GM23338 (cell line): ENCODE results near the gene STRIT1. TPM values are rescaled to one million over a fixed set of nuclear protein-coding genes. Genes with fewer than 3 reads are reported as not detected.
A peak's percentile ranks its signal among the peaks of the same experiment; 100 is the strongest.

Experiments used
- ATAC-seq: fragments of 200-7000 bp; cut with Tn5 transposase; 3 replicates; pipeline ENCODE4 v1.9.1; 2020
- DNase-seq: peaks from one replicate; pipeline ENCODE4 v3.0.0-alpha.2; 2015; ENCODE audit warnings: low spot score
- H2AFZ ChIP-seq: fragments of 200-600 bp; sonication (generic); 2 replicates; pipeline ENCODE4 v1.8.0; 2016; ENCODE audit warnings: antibody characterized with exemption, mild to moderate bottlenecking, moderate library complexity
- H3F3A ChIP-seq: fragments of 200-600 bp; sonication (generic); replicated peaks from 2 replicates; pipeline ENCODE4 v1.8.0; 2017; ENCODE audit warnings: antibody characterized with exemption, mixed run types, low read depth
- H3K27ac ChIP-seq: fragments of 200-600 bp; sonication (generic); 2 replicates; pipeline ENCODE4 v1.6.1; 2016; ENCODE audit warnings: low read depth
- H3K27me3 ChIP-seq: fragments of 200-600 bp; sonication (generic); 2 replicates; pipeline ENCODE4 v1.8.0; 2016; ENCODE audit warnings: mild to moderate bottlenecking, mixed run types, moderate library complexity; ENCODE audit not compliant: insufficient read depth
- H3K36me3 ChIP-seq: fragments of 200-600 bp; sonication (generic); 2 replicates; pipeline ENCODE4 v1.8.0; 2016; ENCODE audit warnings: mild to moderate bottlenecking; ENCODE audit not compliant: insufficient read depth
- H3K4me1 ChIP-seq: fragments of 200-600 bp; sonication (generic); 2 replicates; pipeline ENCODE4 v1.8.0; 2016; ENCODE audit warnings: mild to moderate bottlenecking, moderate library complexity; ENCODE audit not compliant: insufficient read depth
- H3K4me2 ChIP-seq: fragments of 200-600 bp; sonication (generic); 2 replicates; pipeline ENCODE4 v1.7.1; 2017; ENCODE audit warnings: mixed run types
- H3K4me3 ChIP-seq: fragments of 200-600 bp; sonication (generic); 2 replicates; pipeline ENCODE4 v1.6.1; 2016; ENCODE audit warnings: mixed run types
- H3K79me2 ChIP-seq: fragments of 200-600 bp; sonication (generic); replicated peaks from 2 replicates; pipeline ENCODE4 v1.8.0; 2017; ENCODE audit warnings: mild to moderate bottlenecking; ENCODE audit not compliant: insufficient read depth
- H3K9me2 ChIP-seq: fragments of 200-600 bp; sonication (generic); 2 replicates; pipeline ENCODE4 v1.8.0; 2017; ENCODE audit not compliant: insufficient read depth
- H4K20me1 ChIP-seq: fragments of 200-600 bp; sonication (generic); replicated peaks from 2 replicates; pipeline ENCODE4 v1.8.0; 2017; ENCODE audit warnings: mild to moderate bottlenecking; ENCODE audit not compliant: insufficient read depth
- H3K27ac Mint-ChIP-seq: 2 replicates; pipeline ENCODE4 v1.8.0; 2020; ENCODE audit warnings: inconsistent platforms, mild to moderate bottlenecking, moderate library complexity, mixed read lengths
- H3K27me3 Mint-ChIP-seq: 3 replicates; pipeline ENCODE4 v1.8.0; 2022; ENCODE audit warnings: low read depth, mild to moderate bottlenecking, moderate library complexity, mixed read lengths, inconsistent platforms; ENCODE audit not compliant: insufficient read depth, poor library complexity
- H3K36me3 Mint-ChIP-seq: 3 replicates; pipeline ENCODE4 v1.8.0; 2021; ENCODE audit warnings: low read depth, mild to moderate bottlenecking, inconsistent platforms, moderate library complexity, mixed read lengths
- H3K4me1 Mint-ChIP-seq: 3 replicates; pipeline ENCODE4 v1.8.0; 2020; ENCODE audit warnings: mild to moderate bottlenecking, inconsistent platforms, mixed read lengths
- H3K4me3 Mint-ChIP-seq: 3 replicates; pipeline ENCODE4 v1.8.0; 2021; ENCODE audit warnings: moderate library complexity, mild to moderate bottlenecking, inconsistent platforms, mixed read lengths
- H3K9me3 Mint-ChIP-seq: 3 replicates; pipeline ENCODE4 v1.8.0; 2020; ENCODE audit warnings: moderate library complexity, mild to moderate bottlenecking, inconsistent platforms, mixed read lengths
- EZH2 ChIP-seq: fragments of 200-600 bp; sonication (generic); IDR thresholded peaks from one replicate; pipeline ENCODE4 v1.8.0; 2017; ENCODE audit warnings: antibody characterized with exemption, mild to moderate bottlenecking, low read depth; ENCODE audit not compliant: unreplicated experiment
- EZH2phosphoT487 ChIP-seq: fragments of 200-600 bp; sonication (generic); IDR thresholded peaks from one replicate; pipeline ENCODE4 v1.8.1; 2018; ENCODE audit warnings: antibody characterized with exemption; ENCODE audit not compliant: unreplicated experiment
- NANOG ChIP-seq: IDR thresholded peaks from 2 replicates; pipeline ENCODE4 v1.6.1; 2016; ENCODE audit warnings: antibody characterized with exemption, borderline replicate concordance
- ZNF114 ChIP-seq: fragments of 250-450 bp; sonication (Bioruptor Pico); IDR thresholded peaks from 2 replicates; pipeline ENCODE4 v1.5.0; 2020; ENCODE audit warnings: mild to moderate bottlenecking, moderate library complexity
- ZNF331 ChIP-seq: fragments of 250-450 bp; sonication (Bioruptor Pico); IDR thresholded peaks from 2 replicates; pipeline ENCODE4 v1.5.0; 2020; ENCODE audit warnings: low read depth, mild to moderate bottlenecking, moderate library complexity
- polyA plus RNA-seq: library from polyadenylated mRNA; unstranded; fragments of >200 nt; fragmentation: Nextera tagmentation; extraction: Ambion mirVana; gene quantifications from 2 replicates; pipeline ENCODE4 v1.2.1, GENCODE V29; 2016
- total RNA-seq: library from RNA; depleted of rRNA; stranded (reverse); fragments of >200 nt; shearing (Covaris generic); gene quantifications from 2 replicates; pipeline ENCODE4 v1.2.3, GENCODE V29; 2014
- TF ChIP-seq, protein P1 (sequence below): IDR thresholded peaks from one replicate; pipeline ENCODE4 v1.6.1; 2018; ENCODE audit warnings: antibody characterized with exemption; ENCODE audit not compliant: unreplicated experiment
- TF ChIP-seq, protein P2 (sequence below): fragments of 250-450 bp; sonication (Bioruptor Pico); IDR thresholded peaks from 2 replicates; pipeline ENCODE4 v1.5.0; 2020; ENCODE audit warnings: mild to moderate bottlenecking, moderate library complexity

The STRIT1 gene
- total and polyA plus RNA-seq, 2 experiments from 2014 or later = 1.5 to 1.6 TPM

DNA sequence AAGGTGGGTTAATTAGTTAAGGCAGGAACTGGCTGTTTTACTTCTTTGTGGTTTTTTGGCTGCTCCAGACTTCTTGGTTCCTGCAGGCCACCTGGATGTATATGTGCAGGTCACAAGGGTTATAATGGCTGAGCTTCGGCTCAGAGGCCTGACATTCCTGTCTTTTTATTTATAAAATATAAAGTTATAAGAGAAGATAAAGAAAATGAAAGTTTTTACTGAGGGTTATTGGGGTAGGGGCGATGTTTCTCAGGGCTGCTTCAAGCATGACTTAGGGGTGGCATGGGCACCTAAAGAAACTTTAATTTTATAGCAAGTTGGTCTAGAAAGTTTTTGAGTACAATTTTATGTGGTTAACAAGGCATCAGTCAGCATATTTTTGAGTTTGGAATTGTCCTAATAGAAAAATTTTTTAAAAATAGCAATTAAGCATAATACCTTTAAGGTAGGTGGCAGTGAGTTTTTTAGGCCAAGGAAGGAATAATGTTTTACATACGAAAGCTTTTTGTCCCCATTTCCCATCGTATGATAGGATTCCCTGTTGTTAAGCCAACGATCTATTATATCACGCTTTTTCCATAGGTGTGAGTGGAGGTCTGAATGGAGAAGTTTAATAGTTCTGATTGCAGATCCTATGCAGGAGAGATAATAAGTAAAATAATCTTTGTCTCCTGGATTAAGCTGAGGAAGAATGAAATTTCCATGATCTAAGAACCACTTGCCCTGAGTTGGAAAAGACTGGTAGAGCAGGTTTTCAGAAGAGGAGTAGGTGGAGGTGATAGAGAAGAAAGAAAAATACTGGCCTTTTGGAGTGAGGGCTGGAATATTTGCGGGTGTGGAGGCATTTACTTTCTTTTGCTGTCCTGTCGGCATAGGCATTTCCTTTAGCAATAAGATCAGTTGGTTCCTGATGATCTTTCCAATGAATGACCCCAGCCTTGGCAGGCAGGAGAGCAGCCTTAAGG lies 10.1 kb downstream of the STRIT1 start (continued):
- TF ChIP-seq, protein P1, sequence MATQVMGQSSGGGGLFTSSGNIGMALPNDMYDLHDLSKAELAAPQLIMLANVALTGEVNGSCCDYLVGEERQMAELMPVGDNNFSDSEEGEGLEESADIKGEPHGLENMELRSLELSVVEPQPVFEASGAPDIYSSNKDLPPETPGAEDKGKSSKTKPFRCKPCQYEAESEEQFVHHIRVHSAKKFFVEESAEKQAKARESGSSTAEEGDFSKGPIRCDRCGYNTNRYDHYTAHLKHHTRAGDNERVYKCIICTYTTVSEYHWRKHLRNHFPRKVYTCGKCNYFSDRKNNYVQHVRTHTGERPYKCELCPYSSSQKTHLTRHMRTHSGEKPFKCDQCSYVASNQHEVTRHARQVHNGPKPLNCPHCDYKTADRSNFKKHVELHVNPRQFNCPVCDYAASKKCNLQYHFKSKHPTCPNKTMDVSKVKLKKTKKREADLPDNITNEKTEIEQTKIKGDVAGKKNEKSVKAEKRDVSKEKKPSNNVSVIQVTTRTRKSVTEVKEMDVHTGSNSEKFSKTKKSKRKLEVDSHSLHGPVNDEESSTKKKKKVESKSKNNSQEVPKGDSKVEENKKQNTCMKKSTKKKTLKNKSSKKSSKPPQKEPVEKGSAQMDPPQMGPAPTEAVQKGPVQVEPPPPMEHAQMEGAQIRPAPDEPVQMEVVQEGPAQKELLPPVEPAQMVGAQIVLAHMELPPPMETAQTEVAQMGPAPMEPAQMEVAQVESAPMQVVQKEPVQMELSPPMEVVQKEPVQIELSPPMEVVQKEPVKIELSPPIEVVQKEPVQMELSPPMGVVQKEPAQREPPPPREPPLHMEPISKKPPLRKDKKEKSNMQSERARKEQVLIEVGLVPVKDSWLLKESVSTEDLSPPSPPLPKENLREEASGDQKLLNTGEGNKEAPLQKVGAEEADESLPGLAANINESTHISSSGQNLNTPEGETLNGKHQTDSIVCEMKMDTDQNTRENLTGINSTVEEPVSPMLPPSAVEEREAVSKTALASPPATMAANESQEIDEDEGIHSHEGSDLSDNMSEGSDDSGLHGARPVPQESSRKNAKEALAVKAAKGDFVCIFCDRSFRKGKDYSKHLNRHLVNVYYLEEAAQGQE = no peak
- TF ChIP-seq EZH2phosphoT487 (no peak), ZNF331 (CRISPR knock-in tag) (no peak), NANOG (no peak), ZNF114 (CRISPR knock-in tag) (no peak), EZH2 (no peak)

DNA sequence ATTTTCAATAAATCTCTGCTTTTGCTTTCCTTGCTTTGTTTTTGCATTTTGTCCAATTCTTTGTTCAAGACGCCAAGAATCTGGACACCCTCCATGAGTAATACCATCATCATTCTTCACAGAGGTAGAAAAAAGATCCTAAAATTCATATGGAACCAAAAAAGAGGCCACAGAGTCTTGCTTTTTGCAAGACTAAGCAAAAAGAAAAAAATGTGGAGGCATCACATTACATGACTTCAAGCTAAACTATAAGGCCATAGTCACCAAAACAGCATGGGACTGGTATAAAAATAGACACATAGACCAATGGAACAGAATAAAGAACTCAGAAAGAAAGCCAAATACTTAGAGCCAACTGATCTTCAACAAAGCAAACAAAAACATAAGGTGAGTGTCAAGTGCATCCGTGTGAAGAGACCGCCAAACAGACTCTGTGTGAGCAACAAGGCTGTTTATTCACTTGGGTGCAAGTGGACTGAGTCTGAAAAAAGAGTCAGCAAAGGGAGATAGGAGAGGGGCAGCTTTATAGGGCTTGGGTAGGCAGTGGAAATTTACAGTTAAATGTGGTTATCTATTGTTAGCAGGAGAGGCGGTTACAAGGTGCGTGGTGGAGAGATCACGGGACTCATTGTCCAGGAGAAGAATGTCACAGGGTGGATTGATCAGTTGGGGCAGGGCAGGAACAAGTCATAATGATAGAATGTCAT lies 10.9 kb downstream of the STRIT1 start:
- Histone ChIP-seq H3K4me2 (peak overlapping the region; percentile 0), H3K4me1 (peaks cover 21% of the 10 kb centered on the region), H3K9me2 (no peaks in the 10 kb centered on the region), H3K36me3 (peaks cover 22% of the 10 kb centered on the region), H3F3A (no peaks in the 10 kb centered on the region), H4K20me1 (no peaks in the 10 kb centered on the region), H2AFZ (no peak overlapping the region), H3K79me2 (0 out of 2 replicates have a peak, but pooled peaks cover 4% of the 10 kb centered on the region), H3K4me3 (no peak overlapping the region), H3K27ac (peak overlapping the region; percentile 91), H3K27me3 (no peaks in the 10 kb centered on the region)
- DNase-seq (no peak), ATAC-seq (no peak)
- Mint-ChIP-seq H3K4me1 (no peaks in the 10 kb centered on the region; the same call in 2 of the 3 replicates), H3K36me3 (no peaks in the 10 kb centered on the region; the same call in 1 of the 3 replicates), H3K4me3 (no peak overlapping the region), H3K27me3 (peaks cover 7% of the 10 kb centered on the region), H3K9me3 (no peaks in the 10 kb centered on the region; the same call in 1 of the 3 replicates), H3K27ac (no peak overlapping the region)
- TF ChIP-seq, protein P2, sequence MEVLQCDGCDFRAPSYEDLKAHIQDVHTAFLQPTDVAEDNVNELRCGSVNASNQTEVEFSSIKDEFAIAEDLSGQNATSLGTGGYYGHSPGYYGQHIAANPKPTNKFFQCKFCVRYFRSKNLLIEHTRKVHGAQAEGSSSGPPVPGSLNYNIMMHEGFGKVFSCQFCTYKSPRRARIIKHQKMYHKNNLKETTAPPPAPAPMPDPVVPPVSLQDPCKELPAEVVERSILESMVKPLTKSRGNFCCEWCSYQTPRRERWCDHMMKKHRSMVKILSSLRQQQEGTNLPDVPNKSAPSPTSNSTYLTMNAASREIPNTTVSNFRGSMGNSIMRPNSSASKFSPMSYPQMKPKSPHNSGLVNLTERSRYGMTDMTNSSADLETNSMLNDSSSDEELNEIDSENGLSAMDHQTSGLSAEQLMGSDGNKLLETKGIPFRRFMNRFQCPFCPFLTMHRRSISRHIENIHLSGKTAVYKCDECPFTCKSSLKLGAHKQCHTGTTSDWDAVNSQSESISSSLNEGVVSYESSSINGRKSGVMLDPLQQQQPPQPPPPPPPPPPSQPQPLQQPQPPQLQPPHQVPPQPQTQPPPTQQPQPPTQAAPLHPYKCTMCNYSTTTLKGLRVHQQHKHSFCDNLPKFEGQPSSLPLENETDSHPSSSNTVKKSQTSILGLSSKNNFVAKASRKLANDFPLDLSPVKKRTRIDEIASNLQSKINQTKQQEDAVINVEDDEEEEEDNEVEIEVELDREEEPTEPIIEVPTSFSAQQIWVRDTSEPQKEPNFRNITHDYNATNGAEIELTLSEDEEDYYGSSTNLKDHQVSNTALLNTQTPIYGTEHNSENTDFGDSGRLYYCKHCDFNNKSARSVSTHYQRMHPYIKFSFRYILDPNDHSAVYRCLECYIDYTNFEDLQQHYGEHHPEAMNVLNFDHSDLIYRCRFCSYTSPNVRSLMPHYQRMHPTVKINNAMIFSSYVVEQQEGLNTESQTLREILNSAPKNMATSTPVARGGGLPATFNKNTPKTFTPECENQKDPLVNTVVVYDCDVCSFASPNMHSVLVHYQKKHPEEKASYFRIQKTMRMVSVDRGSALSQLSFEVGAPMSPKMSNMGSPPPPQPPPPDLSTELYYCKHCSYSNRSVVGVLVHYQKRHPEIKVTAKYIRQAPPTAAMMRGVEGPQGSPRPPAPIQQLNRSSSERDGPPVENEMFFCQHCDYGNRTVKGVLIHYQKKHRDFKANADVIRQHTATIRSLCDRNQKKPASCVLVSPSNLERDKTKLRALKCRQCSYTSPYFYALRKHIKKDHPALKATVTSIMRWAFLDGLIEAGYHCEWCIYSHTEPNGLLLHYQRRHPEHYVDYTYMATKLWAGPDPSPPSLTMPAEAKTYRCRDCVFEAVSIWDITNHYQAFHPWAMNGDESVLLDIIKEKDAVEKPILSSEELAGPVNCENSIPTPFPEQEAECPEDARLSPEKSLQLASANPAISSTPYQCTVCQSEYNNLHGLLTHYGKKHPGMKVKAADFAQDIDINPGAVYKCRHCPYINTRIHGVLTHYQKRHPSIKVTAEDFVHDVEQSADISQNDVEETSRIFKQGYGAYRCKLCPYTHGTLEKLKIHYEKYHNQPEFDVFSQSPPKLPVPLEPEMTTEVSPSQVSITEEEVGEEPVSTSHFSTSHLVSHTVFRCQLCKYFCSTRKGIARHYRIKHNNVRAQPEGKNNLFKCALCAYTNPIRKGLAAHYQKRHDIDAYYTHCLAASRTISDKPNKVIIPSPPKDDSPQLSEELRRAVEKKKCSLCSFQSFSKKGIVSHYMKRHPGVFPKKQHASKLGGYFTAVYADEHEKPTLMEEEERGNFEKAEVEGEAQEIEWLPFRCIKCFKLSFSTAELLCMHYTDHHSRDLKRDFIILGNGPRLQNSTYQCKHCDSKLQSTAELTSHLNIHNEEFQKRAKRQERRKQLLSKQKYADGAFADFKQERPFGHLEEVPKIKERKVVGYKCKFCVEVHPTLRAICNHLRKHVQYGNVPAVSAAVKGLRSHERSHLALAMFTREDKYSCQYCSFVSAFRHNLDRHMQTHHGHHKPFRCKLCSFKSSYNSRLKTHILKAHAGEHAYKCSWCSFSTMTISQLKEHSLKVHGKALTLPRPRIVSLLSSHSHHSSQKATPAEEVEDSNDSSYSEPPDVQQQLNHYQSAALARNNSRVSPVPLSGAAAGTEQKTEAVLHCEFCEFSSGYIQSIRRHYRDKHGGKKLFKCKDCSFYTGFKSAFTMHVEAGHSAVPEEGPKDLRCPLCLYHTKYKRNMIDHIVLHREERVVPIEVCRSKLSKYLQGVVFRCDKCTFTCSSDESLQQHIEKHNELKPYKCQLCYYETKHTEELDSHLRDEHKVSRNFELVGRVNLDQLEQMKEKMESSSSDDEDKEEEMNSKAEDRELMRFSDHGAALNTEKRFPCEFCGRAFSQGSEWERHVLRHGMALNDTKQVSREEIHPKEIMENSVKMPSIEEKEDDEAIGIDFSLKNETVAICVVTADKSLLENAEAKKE (CRISPR knock-in tag) = no peak
